GM19463 (cell line): ENCODE measurements around the gene POU1F1.
A peak's percentile ranks its signal among the peaks of the same experiment; 100 is the strongest.
"Not testable (repeated sequence)": the region's sequence is repeated elsewhere in the genome, so short reads cannot be mapped to it uniquely, and the experiment has no call there.

Source experiments
- ATAC-seq: cut with Tn5 transposase; IDR thresholded peaks from one replicate; pipeline ENCODE4 v1.9.1; 2021; ENCODE audit warnings: mild to moderate bottlenecking, moderate library complexity; ENCODE audit not compliant: unreplicated experiment

The POU1F1 gene

GRCh38 chr3:87260270-87260669, 16.1 kb downstream of the POU1F1 start:
- ATAC-seq, result peak; percentile 79

- no peak for ATAC-seq
These were observed 26.4 kb downstream of the POU1F1 start for GRCh38 chr3:87250009-87250408.

- ATAC-seq, result no peak
These were observed 27.6 kb downstream of the POU1F1 start for GRCh38 chr3:87248831-87249230.

GRCh38 chr3:87248231-87248630, 28.2 kb downstream of the POU1F1 start:
- not testable (repeated sequence) for ATAC-seq

- ATAC-seq, result no peak
These were observed 29.0 kb downstream of the POU1F1 start for GRCh38 chr3:87247430-87247773.

GRCh38 chr3:87246662-87247429, 29.5 kb downstream of the POU1F1 start:
- ATAC-seq, result no peak

- no peak for ATAC-seq
These were observed 40.3 kb downstream of the POU1F1 start for GRCh38 chr3:87236093-87236492.

GRCh38 chr3:87233805-87234204, 42.6 kb downstream of the POU1F1 start:
- no peak for ATAC-seq

- ATAC-seq, result no peak
These were observed 47.3 kb downstream of the POU1F1 start for GRCh38 chr3:87229113-87229512.

GRCh38 chr3:87228316-87228715, 48.1 kb downstream of the POU1F1 start:
- ATAC-seq, result no peak

- ATAC-seq, result peak; percentile 1
These were observed 48.6 kb downstream of the POU1F1 start for GRCh38 chr3:87227835-87228144.

GRCh38 chr3:87227104-87227834, 49.1 kb downstream of the POU1F1 start, which contains the start of gene CHMP2B:
CHMP2B (plus strand) TSS chr3:87227309; CDS start chr3:87227523, 214 bp downstream.
- peak; percentile 94 for ATAC-seq

GRCh38 chr3:87225659-87226058, 50.7 kb downstream of the POU1F1 start:
- no peak for ATAC-seq

GRCh38 chr3:87219611-87220010, 56.8 kb downstream of the POU1F1 start:
- ATAC-seq, result no peak

GRCh38 chr3:87218560-87218959, 57.8 kb downstream of the POU1F1 start:
- ATAC-seq, result no peak
